ENCODE results near the gene LRRC27.

LRRC27 gene

GRCh38 chr10:132390921-132391675 is 59.1 kb downstream of the LRRC27 start:
- no peak for DNase-seq (ENCODE audit: low read depth)

DNA sequence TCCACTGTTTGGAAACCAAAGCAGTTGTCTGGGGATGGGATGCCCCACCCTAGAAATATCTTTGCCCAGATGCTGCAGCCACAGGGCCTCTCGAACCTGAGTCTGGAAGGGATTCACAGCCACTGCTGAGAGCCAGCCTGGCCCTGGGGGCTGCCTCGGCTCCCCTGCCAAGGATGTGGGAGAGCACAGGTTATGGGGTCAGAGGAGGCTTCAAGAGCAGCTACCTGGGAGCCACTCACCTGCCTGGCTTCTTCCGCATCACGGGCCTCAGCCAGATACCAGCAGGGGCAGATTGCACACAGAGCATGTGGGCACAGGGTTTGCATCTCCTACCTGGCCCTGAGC is 59.7 kb downstream of the LRRC27 start:
- DNase-seq (ENCODE audit: low read depth), result no peak

DNA sequence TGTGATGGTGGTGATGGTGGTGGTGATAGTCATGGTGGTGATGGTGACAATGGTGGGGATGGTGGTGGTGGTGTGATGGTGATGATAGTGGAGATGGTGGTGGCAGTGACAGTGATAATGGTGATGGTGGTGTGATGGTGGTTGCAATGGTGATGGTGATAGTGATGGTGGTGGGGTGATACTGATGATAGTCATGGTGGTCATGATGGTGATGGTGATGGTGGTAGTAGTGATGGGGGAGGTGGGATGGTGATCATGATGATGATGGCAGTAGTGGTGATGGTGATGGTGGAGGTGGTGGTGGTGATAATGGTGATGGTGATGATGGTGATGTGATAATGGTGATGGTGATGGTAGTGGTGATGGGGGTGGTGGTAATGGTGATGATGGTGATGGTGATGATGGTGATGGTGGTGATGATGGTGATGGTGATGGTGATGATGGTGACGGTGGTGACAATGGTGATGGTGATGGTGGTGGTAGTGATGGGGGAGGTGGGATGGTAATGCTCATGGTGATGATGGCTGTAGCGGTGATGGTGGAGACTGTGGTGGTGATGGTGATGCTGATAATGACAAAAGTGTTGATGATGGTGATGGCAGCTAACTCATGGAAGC is 60.3 kb downstream of the LRRC27 start:
- no peak for DNase-seq (ENCODE audit: low read depth)

DNA sequence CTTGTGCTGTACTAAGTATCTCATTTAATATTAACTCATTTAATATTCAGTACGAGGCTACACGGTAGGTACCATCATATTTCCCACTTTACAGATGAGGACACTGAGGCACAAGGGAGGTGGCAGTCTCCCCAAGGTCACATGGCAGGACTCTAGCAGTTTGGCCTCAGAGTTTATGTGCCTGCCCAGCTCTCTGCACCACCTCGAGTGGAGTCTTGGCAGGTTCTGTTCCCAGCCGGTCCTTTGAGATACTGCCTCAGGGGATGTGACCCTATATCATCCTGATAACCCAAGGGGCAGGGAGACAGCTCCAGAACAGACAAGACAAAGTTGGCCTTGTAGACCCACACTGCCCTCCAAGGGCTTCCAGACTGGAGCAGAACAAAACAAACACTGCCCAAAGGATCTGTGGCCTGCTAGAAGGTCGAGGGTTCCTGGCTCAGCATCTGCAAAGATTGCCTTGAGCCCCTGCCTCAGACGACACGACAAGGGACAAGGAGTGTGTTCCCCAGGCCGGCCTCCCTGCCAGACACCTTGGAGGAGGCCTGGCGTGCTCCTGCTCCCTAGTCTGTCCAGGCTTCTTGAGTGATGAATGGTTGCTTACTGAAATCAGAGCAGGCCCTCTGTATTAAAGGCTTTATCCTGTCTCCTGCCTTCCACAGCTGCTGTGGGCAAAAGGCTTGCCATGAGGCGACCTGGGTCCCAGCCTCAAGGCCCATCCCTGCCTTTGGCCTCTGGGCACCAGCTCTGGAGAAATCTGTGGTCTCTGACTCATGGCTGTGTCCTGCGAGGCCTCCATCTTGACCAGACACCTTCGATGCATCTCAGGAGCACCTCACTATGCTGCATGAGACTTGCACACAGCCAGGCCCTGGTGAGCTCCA is 61.1 kb downstream of the LRRC27 start:
- no peak for DNase-seq (ENCODE audit: low read depth)

GRCh38 chr10:132393695-132394181 is 61.7 kb downstream of the LRRC27 start:
- no peak for DNase-seq (ENCODE audit: low read depth)

DNA sequence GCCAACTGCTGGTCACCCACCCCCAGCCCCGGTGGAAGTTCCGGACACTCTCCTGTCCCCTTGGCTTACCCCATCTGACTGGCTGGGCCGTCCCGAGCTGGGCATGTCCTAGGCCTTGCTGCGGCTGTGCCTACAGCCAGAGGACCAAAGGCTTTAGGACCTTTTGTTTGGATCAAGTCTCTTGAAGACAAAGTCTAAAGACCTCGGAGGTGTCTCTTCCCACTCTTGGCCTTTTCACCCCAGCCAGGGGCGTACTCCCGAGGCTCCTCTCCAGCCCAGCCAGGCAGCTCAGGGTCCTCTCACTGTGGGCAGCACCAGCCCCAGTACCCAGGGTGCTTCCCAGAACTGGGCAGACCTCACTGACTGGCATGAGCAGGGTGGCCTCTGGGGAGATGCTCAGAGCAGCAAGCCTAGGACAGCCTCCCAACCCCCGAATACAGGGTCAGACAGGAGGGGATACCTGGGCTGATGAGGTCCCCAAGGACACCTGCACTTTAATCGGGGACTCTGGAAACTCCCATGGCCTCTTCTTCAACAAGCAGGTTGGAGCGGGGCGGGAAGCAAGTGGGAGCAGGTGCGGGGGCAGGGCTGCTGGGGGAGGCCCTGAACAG is 62.3 kb downstream of the LRRC27 start:
- no peak for DNase-seq (ENCODE audit: low read depth)

DNA sequence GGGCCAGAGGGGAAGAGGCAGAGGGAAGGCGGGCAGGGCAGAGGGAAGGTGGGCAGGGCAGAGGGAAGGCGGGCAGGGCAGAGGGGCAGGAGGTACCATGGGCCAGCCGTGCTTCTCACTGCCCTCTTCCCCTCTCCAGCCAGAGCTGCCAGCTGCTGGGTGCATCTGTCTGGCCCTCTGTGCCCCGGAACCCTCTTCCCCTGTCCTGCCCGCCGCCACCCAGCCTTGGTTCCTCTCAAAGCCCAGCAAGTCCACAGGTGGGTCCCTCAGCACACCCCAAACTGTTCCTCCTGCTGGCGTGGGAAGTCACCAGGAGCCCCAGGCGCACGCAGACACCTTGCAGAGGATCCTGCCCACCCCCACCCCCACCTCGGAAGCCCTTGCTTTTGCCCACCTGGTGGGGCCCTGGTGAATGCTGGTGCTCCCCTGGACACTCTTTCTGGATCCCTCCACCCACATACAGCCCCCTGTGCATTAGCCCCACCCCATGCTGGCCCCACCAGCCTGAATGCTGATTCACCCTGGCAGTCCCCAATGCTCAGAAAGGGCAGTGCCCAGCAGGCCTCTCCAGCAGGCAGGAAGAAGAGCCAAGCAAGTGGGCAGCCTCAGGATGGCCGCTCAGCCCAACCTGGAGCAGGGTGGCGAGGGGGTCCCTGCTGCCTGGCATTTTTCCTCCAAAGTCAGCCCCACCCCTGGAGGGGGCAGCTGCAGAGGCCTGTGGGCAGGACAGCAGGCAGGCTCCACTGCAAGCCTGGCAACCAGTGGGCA is 63.1 kb downstream of the LRRC27 start:
- DNase-seq (ENCODE audit: low read depth), result no peak

DNA sequence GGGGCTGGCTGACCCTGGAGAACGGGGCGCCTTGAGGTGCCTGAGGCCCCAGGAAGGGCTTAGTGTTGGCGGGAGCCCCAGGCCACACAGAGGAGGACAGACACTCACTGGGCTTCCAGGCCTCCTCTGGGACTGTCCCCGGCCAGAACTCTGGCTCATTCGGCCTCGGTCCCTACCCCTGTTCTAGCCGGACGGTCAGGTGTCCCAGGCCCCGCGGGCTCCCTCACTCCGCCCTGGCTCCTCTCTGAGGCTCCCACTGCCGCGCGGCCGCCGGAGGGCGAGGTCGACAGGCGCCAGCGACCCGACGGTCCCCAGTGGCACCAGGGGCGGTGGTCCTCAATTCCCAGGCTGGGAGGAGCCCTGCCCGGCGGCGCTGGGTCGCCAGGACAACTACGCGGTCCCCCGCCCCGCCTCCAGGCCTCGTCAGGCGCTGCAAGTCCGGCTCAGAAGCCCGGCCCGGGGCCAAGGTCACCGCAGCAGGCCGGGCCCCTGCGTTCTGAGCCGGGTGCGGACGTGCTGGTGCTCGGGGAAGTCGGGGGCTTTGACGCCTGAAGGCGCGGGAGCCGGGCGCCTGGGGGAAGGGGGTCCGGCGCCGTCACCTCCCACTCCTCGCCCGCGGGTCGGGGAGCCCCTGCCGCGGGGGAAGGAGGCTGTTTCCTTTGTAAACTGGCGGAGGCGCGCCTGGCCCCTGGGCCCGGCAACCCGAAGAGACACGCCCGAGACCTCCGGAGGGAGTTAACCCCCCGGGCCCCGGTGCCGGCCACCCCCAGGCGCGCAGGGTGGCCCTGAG is 63.9 kb downstream of the LRRC27 start:
- DNase-seq (ENCODE audit: low read depth), result no peak

DNA sequence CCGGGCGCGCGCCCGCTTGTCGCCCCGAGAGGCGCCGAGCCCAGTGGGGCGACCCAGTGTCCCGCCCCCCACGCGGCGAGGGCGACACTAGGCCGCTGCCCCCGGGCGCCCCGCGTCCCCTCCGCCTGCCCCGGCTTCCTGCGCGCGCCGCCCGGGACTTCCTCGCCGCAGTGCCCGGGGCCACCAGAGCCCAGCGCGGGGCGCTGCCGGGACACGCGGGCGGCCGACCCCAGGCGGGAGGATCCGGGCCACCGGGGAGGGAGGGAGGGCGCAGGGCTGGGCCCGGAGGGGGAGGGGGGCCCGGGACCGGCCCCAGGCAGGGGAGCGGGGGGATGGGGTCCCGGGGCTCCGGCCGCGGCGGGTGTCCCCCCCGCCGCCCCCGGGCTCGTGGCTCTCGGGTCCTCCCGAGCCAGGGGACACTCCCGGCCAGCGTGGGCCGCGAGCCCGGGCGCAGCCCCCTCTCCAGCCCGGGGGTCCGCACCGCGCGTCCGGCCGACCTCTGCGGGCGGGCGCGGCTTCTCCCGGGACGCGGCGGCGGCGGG is 64.6 kb downstream of the LRRC27 start:
- DNase-seq (ENCODE audit: low read depth), result peak; percentile 52

DNA sequence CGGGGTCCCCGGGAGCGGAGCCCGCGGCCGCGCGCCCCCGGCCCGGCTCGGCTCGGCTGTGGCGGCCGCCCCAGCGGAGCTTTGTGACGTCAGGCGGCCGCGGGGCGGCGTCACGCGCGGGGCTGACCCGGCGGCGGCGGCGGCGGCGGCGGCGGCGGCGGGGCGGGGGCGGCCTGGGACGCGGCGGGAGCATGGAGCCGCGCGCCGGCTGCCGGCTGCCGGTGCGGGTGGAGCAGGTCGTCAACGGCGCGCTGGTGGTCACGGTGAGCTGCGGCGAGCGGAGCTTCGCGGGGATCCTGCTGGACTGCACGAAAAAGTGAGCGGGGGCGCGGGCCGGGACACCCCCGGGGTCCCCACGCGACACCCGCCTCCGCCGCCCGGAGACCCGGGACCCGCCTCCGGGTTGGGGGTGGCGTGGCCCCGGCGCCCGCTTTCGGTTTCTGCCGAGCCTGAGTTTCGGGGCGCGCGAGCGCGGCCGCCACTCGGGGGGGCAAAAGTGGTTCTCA is 65.1 kb downstream of the LRRC27 start, which contains the start of gene PWWP2B:
Gene PWWP2B, plus strand, starts transcription at position 165 of the 506 bp plus-strand sequence. Its CDS starts 27 bp downstream, at position 192.
- peak; percentile 48 for DNase-seq (ENCODE audit: low read depth)

DNA sequence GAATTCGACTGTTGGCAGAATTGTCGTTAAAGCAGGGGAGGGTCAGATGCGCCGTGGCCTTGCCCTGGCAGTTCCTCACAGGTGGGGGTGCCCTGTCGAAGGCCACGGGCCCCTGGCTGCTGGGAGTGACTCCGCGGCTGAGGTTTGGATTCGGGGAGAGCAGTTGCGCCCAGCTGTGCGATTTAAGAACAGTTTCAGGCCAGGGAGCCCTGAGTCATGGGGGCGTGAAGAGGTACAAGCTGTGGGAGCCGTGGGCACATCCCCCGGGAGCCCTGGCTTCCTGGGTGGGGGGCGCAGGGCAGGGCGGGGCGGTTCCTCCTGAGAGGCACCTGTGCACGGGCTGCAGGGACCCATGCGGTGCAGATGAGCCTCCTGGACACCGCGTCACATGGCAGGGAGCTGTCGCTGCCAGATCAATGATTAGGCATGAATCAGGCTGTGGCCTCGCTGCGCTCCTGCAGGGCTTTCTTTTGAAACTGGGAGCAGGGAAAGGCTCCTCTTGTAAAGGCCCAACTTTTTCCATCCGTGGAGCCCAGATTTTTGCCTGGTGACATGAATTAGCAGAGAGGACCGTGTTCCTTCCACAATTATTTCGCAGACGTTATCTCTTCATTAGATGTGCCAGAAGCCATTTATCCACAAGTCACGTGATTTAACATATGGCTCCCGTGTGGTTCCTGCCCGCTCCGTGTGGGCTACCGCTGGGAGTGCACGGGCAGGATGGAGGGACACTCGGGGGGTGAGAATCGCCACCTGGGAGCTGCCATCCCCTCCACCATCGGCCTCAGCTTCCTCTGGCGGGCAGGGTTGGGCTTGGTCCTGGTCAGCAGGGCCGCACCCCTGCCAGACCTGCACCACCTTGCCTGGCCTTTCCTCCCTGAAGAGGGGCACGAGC is 65.9 kb downstream of the LRRC27 start:
- peak; percentile 20 for DNase-seq (ENCODE audit: low read depth)

GRCh38 chr10:132398566-132398991 is 66.6 kb downstream of the LRRC27 start:
- DNase-seq (ENCODE audit: low read depth), result no peak

- no peak for DNase-seq (ENCODE audit: low read depth)
Observed at GRCh38 chr10:132399117-132400035, 67.4 kb downstream of the LRRC27 start.

DNA sequence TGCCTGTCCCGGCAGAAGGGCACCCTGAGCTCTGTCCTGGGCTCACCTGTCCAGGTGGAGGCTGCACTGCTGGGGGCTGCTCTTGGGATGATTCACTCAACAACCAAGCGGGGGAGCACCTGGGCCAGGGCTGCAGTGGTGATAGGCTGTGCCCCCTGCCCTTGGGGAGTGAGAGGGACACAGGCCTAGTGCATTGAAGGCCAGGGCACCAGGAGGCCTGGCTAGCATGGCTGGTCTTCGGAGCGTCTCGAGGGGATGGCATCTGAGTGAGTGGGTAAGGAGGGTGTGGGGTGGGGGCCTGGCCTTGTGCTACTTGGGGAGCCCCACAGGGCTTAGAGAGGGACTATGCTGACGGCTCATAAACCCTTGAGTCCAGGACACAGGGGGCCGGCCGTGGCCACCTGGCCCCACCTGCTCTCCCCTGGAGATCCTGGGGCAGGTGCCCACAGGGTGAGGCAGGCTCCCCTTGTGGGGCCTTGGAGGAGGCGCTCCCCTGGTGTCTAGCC is 68.1 kb downstream of the LRRC27 start:
- DNase-seq (ENCODE audit: low read depth), result no peak

- DNase-seq (ENCODE audit: low read depth), result no peak
Observed at GRCh38 chr10:132400547-132401151, 68.7 kb downstream of the LRRC27 start.

DNA sequence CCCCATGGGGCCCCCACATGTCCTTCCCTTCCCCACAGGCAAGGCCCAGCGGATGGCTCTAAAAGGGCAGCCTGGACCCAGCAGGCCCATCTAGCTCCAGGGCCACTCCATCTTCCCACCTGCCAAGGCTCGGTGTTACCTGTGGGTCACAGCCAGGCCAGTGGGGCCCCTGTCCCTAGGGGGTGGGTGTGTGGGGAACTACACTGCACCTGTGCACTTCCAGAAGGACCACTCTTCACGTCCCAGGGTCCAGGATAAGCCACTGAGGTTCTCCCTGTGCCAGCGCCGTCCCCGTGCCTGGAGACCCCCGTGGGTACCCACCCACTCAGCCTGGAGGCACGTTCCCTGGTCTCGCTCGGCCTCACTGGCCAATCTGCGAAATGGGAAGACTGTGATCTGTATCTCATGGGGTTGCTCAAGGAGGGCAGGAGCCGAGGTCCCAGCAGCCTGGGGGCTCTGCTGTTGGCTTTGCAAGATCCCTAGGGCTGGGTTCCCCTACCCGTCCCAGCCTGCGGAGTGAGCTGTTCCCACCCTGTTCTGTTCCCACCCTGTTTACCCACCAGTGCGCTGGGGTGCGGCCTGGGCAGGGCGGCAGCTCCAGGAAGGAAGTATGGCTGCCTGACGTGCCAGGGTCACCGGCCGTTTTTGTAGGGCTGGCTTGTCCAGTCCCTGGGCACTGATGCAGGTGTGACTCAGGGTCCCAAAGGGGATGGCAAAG is 69.6 kb downstream of the LRRC27 start:
- DNase-seq (ENCODE audit: low read depth), result no peak

Data from T-helper 22 cell (primary cell).